ENCODE measurements around the gene UQCC3. TPM values are rescaled to one million over a fixed set of nuclear protein-coding genes. Genes with fewer than 3 reads are reported as not detected.

Gene UQCC3
- total and polyA plus RNA-seq, 2 of the 13 experiments (the other 11 are each of a cell fraction or from before 2014, with no cell fraction given), result 7.7 to 16.0 TPM

DNA sequence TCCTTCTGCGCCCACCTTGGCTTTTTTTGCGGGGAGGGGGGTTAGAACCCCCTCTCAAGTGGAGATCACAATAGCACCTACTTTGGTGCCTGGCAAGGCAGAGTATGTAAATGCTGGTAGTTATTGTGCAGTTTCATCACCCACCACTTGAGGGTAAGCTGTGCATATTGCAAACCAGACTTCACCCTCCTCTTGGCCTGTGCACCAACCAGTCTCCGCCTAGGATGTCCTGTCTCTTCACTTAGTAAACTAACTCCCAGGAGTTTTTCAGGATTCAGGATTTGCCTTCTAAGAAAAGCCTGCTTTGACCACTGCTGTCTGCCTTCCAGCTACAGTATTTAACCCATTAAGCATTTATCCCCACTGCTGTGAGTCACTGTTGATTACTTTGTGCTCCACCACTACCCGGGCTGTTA lies 9.4 kb downstream of the UQCC3 start (continued):
- TF ChIP-seq, protein P1, sequence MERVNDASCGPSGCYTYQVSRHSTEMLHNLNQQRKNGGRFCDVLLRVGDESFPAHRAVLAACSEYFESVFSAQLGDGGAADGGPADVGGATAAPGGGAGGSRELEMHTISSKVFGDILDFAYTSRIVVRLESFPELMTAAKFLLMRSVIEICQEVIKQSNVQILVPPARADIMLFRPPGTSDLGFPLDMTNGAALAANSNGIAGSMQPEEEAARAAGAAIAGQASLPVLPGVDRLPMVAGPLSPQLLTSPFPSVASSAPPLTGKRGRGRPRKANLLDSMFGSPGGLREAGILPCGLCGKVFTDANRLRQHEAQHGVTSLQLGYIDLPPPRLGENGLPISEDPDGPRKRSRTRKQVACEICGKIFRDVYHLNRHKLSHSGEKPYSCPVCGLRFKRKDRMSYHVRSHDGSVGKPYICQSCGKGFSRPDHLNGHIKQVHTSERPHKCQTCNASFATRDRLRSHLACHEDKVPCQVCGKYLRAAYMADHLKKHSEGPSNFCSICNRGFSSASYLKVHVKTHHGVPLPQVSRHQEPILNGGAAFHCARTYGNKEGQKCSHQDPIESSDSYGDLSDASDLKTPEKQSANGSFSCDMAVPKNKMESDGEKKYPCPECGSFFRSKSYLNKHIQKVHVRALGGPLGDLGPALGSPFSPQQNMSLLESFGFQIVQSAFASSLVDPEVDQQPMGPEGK (CRISPR knock-in tag; IDR thresholded peaks at IDR 0.05), result peak; percentile 57
- 0 out of 2 replicates have a peak, but pooled peaks have one; percentile 15 for TF ChIP-seq RARA (CRISPR knock-in tag; IDR thresholded peaks at IDR 0.05)
- TF ChIP-seq MYC (CRISPR knock-in tag; IDR thresholded peaks at IDR 0.05; ENCODE audit: borderline replicate concordance), result 0 out of 2 replicates have a peak, but pooled peaks have one; percentile 15
- TF ChIP-seq, protein P2, sequence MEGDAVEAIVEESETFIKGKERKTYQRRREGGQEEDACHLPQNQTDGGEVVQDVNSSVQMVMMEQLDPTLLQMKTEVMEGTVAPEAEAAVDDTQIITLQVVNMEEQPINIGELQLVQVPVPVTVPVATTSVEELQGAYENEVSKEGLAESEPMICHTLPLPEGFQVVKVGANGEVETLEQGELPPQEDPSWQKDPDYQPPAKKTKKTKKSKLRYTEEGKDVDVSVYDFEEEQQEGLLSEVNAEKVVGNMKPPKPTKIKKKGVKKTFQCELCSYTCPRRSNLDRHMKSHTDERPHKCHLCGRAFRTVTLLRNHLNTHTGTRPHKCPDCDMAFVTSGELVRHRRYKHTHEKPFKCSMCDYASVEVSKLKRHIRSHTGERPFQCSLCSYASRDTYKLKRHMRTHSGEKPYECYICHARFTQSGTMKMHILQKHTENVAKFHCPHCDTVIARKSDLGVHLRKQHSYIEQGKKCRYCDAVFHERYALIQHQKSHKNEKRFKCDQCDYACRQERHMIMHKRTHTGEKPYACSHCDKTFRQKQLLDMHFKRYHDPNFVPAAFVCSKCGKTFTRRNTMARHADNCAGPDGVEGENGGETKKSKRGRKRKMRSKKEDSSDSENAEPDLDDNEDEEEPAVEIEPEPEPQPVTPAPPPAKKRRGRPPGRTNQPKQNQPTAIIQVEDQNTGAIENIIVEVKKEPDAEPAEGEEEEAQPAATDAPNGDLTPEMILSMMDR (CRISPR knock-in tag; IDR thresholded peaks at IDR 0.05), result peak; percentile 88
- peak; percentile 49 for TF ChIP-seq POLR2AphosphoS5 (IDR thresholded peaks at IDR 0.05; ENCODE audit: low read depth, low read length)
- TF ChIP-seq KAT8 (CRISPR knock-in tag; IDR thresholded peaks at IDR 0.05), result peak; percentile 49
- TF ChIP-seq SOX6 (IDR thresholded peaks at IDR 0.05), result no peak
- TF ChIP-seq SOX6 (CRISPR knock-in tag; IDR thresholded peaks at IDR 0.05), result 0 out of 2 replicates have a peak, but pooled peaks have one; percentile 15
- TF ChIP-seq ZNF232 (CRISPR knock-in tag; IDR thresholded peaks at IDR 0.05; ENCODE audit: borderline replicate concordance), result 0 out of 2 replicates have a peak, but pooled peaks have one; percentile 20

DNA sequence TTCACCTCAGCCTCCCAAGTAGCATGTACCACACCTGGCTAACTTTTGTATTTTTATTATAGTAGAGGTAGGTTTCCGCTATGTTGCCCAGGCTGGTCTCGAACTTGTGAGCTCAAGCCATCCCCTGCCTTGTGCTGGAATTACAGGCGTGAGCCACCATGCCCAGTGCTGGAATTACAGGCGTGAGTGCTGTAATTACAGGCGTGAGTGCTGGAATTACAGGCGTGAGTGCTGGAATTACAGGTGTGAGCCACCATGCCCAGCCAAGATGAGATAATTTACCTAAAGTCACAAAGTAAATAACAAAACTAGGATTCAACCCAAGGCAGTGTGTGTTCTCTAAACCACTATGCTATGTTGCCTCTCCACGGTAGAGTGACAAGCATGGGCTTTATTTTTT lies 11.0 kb downstream of the UQCC3 start:
- in situ Hi-C loops (cut with HindIII; ENCODE audit: extremely low pct_ligation_motif_present, low pct_unique_long_range_greater_than_20kb) (no loop called here), intact Hi-C loops (cut with micrococcal nuclease; ENCODE audit: unreplicated experiment) (no loop called here)
- H3K4me2 ChIP-seq (ENCODE audit: low read depth, low read length), result no peak overlapping the region
- 78% methylated on average over 7 of the region's 7 CpGs for WGBS (ENCODE audit: low lambda C conversion rate)
- H3K27ac ChIP-seq (ENCODE audit: extremely low read length, insufficient read depth, low read length), result no peak overlapping the region
- BruUV-seq (replicated peaks), result no TSS peak
- no peak for DNase-seq (ENCODE audit: low spot score)
- H3K36me3 ChIP-seq (replicated peaks in 1 of 2; ENCODE audit: control insufficient read depth in 1 of 2, insufficient read depth in 2 of 2, low read length in 2 of 2), result no peaks in the 10 kb centered on the region
- no peaks in the 10 kb centered on the region for H4K20me1 ChIP-seq (ENCODE audit: insufficient read depth, low read length)
- H3K4me1 ChIP-seq (ENCODE audit: insufficient read depth, low read length), result peaks cover 30% of the 10 kb centered on the region
- TF ChIP-seq GZF1 (CRISPR knock-in tag; IDR thresholded peaks at IDR 0.05) (no peak), RARA (CRISPR knock-in tag; IDR thresholded peaks at IDR 0.05) (no peak)
- no peaks in the 10 kb centered on the region for H3K27me3 ChIP-seq (ENCODE audit: control insufficient read depth in 1 of 2, insufficient read depth in 2 of 2, low read length in 2 of 2)
- no peak for FAIRE-seq
- no peak overlapping the region for H3K9ac ChIP-seq (ENCODE audit: insufficient read depth, low read depth, low read length)
- ChIA-PET POLR2A (interaction anchor here (2.0 kb wide), 1 partner anchor 17 kb away, joined by 4 read pairs; the partner anchor contains the start of gene CSKMT), CTCF (ENCODE audit: low intra/inter-chr PET ratio, low total read pairs) (no interaction called here)
- H3K9me3 ChIP-seq (ENCODE audit: low read length), result no peaks in the 10 kb centered on the region
- no peak overlapping the region for H3K4me3 ChIP-seq (replicated peaks in 1 of 3; ENCODE audit: insufficient read depth in 1 of 3, low read depth in 2 of 3, low read length in 3 of 3)
- H2AFZ ChIP-seq (ENCODE audit: low read length), result no peak overlapping the region
- no peak for ATAC-seq
- H3K79me2 ChIP-seq (ENCODE audit: insufficient read depth, low read length), result peaks cover 8% of the 10 kb centered on the region
